Stomach (tissue), 4 donors: Measurements from ENCODE around the gene LIN37.

Source experiments
- CTCF ChIP-seq, 7 experiments: fragments of 450-650 bp in 4 of 7; fragments of 200-600 bp in 3 of 7; sonication (generic) in 3 of 7; IDR thresholded peaks; one replicate each; pipeline ENCODE4 v1.5.1; 2016 to 2019; ENCODE audit warnings: antibody characterized with exemption in 7 of 7, control low read depth in 2 of 7, mild to moderate bottlenecking in 1 of 7
- POLR2AphosphoS5 ChIP-seq, 3 donors: sonication (generic); formaldehyde crosslinking; IDR thresholded peaks; one replicate each; pipeline ENCODE4 v1.6.1; 2016; ENCODE audit warnings: antibody characterized with exemption in 3 of 3

GRCh38 chr19:35745328-35746086 is 2.9 kb upstream of the LIN37 start, which contains the start of the genes PSENEN and U2AF1L4:
- peak; percentile 61 to 89 (median 82) for TF ChIP-seq POLR2AphosphoS5 (IDR thresholded peaks at IDR 0.05)
- peak in 1 of 7 experiments; percentile 19 for TF ChIP-seq CTCF (IDR thresholded peaks at IDR 0.05)
